Keratinocyte (primary cell): ENCODE results near the gene CPLANE2. TPM values are rescaled to one million over a fixed set of nuclear protein-coding genes. Genes with fewer than 3 reads are reported as not detected.

Experiments
- DNase-seq: peaks from one replicate; pipeline ENCODE4 v3.0.0-alpha.2; 2011; ENCODE audit warnings: low read depth, missing footprints, low spot score
- FAIRE-seq: peaks from 2 replicates; lab custom pipeline; 2011; peaks lifted over from hg19 to GRCh38; lab: Jason Lieb, UNC
- H2AFZ ChIP-seq: 2 replicates; pipeline ENCODE4 v1.6.0; 2012; ENCODE audit warnings: low read length, control low read depth, inconsistent platforms; ENCODE audit not compliant: control insufficient read depth
- H3K27ac ChIP-seq: 2 replicates; pipeline ENCODE4 v1.5.1; 2011; ENCODE audit warnings: low read length; ENCODE audit not compliant: control insufficient read depth, insufficient read depth
- H3K27me3 ChIP-seq: 3 replicates; pipeline ENCODE4 v1.6.0; 2011; ENCODE audit warnings: low read length; ENCODE audit not compliant: control insufficient read depth, insufficient read depth; ENCODE audit errors: extremely low read depth
- H3K36me3 ChIP-seq, 2 experiments: 2 replicates in 1 of 2; 3 replicates in 1 of 2; pipeline ENCODE4 v1.5.1; 2011; ENCODE audit warnings: low read length in 2 of 2, mild to moderate bottlenecking in 1 of 2; ENCODE audit not compliant: control insufficient read depth in 2 of 2, insufficient read depth in 2 of 2; ENCODE audit errors: extremely low read depth in 1 of 2
- H3K4me1 ChIP-seq: 3 replicates; pipeline ENCODE4 v1.5.1; 2011; ENCODE audit warnings: low read length; ENCODE audit not compliant: control insufficient read depth, insufficient read depth; ENCODE audit errors: extremely low read depth
- H3K4me2 ChIP-seq: 3 replicates; pipeline ENCODE4 v1.6.0; 2011; ENCODE audit warnings: low read depth, low read length; ENCODE audit not compliant: control insufficient read depth, insufficient read depth; ENCODE audit errors: extremely low read depth
- H3K4me3 ChIP-seq, 3 experiments: fragments of 200-600 bp in 1 of 3; sonication (generic) in 1 of 3; 2 replicates in 2 of 3; 3 replicates in 1 of 3; pipeline ENCODE4 v1.5.1; 2011 to 2016; ENCODE audit warnings: low read length in 3 of 3, mild to moderate bottlenecking in 3 of 3, control low read depth in 2 of 3, inconsistent platforms in 1 of 3, low read depth in 1 of 3, mixed read lengths in 1 of 3, mixed run types in 1 of 3, moderate library complexity in 1 of 3; ENCODE audit not compliant: control insufficient read depth in 2 of 3, insufficient read depth in 2 of 3; ENCODE audit errors: extremely low read depth in 1 of 3
- H3K79me2 ChIP-seq: 2 replicates; pipeline ENCODE4 v1.6.0; 2012; ENCODE audit warnings: low read length; ENCODE audit not compliant: control insufficient read depth, insufficient read depth
- H3K9ac ChIP-seq: 3 replicates; pipeline ENCODE4 v1.6.0; 2011; ENCODE audit warnings: low read length; ENCODE audit not compliant: control insufficient read depth, insufficient read depth; ENCODE audit errors: extremely low read depth
- H3K9me1 ChIP-seq: 3 replicates; pipeline ENCODE4 v1.6.0; 2011; ENCODE audit warnings: low read length; ENCODE audit not compliant: control insufficient read depth, insufficient read depth; ENCODE audit errors: extremely low read depth
- H3K9me3 ChIP-seq: 2 replicates; pipeline ENCODE4 v1.5.1; 2012; ENCODE audit warnings: low read depth, low read length; ENCODE audit not compliant: control insufficient read depth
- H4K20me1 ChIP-seq: 3 replicates; pipeline ENCODE4 v1.6.0; 2011; ENCODE audit warnings: low read length; ENCODE audit not compliant: control insufficient read depth, insufficient read depth; ENCODE audit errors: extremely low read depth
- CTCF ChIP-seq, 3 experiments: IDR thresholded peaks in 1 of 3; conservative IDR thresholded peaks in 1 of 3; optimal IDR thresholded peaks in 1 of 3; 2 replicates in 2 of 3; 3 replicates in 1 of 3; pipeline versions ENCODE3 to v1.5.1; 2011; ENCODE audit warnings: low read length in 3 of 3, mild to moderate bottlenecking in 3 of 3, moderate library complexity in 2 of 3, control low read depth in 1 of 3, inconsistent platforms in 1 of 3; ENCODE audit not compliant: insufficient read depth in 2 of 3; ENCODE audit errors: extremely low read depth in 1 of 3
- EZH2 ChIP-seq: IDR thresholded peaks from one replicate; pipeline ENCODE4 v1.6.1; 2012; ENCODE audit warnings: inconsistent platforms, mild to moderate bottlenecking, low read length, moderate library complexity
- dilution Hi-C: fragments of 300-500 bp; cut with MboI; formaldehyde crosslinking; loops from one replicate; pipeline ENCODE4 v1.7.0; 2020; ENCODE audit warnings: low sequenced_read_pairs; ENCODE audit not compliant: extremely low pct_ligation_motif_present
- polyA plus RNA-seq, 5 experiments: library from polyadenylated mRNA; depleted of rRNA in 3 of 5; stranded (reverse) in 3 of 5; stranded (forward) in 1 of 5; unstranded in 1 of 5; fragments of >200 nt; gene quantifications; 1 replicate in 1 of 5; 2 replicates in 3 of 5; 3 replicates in 1 of 5; pipeline versions ENCODE4 v1.2.1 to v1.2.3, GENCODE V29; 2011 to 2012; ENCODE audit warnings: missing spikeins in 2 of 5, low read depth in 1 of 5, low replicate concordance in 1 of 5

CPLANE2 gene
- polyA plus RNA-seq, 1 donor (not counting 4 experiments of a cell fraction or from before 2014, with no cell fraction given) = 2.5 TPM

DNA sequence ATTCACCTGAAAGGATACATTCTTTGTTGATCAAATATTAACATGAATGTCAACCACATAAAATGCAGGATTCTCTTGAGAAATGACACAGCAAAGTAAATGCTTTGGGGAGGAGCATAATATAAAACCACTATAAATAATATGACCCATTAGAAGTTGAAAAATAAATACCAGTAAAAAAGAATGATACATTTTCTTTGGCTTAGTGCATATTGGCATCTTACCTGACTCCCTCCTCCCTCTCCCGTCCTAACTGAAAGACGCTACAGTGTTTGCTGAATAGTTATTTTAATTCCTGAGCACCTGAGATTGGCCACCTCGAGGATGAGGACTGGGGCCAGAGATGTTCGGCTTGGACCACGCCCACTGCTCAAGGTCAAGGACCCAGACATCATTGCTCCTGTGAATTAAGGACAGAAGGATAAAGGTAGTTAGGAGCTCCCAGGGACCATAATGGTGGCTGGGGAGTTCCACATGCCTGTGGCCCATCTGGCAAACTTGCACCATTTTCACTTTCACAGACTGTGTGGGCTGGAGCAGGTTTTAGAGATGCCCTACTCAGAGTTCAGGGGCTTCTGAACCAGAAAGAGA, 16.4 kb upstream of the CPLANE2 start:
- dilution Hi-C loops = no loop called here
- no peak overlapping the region for H3K9ac ChIP-seq
- no peak for TF ChIP-seq CTCF (optimal IDR thresholded peaks at IDR 0.05 in 1 of 3, IDR thresholded peaks at IDR 0.05 in 1 of 3, conservative IDR thresholded peaks at IDR 0.05 in 1 of 3; ENCODE audit: extremely low read depth in 1 of 3, insufficient read depth in 2 of 3, low read length in 3 of 3)
- TF ChIP-seq EZH2 = no peak
- H4K20me1 ChIP-seq = no peaks in the 10 kb centered on the region
- H3K9me1 ChIP-seq = no peaks in the 10 kb centered on the region
- H3K4me2 ChIP-seq = no peak overlapping the region
- peaks cover 13 to 16% of the 10 kb centered on the region in 2 experiments for H3K36me3 ChIP-seq
- peaks cover 9% of the 10 kb centered on the region for H3K4me1 ChIP-seq
- no peaks in the 10 kb centered on the region for H3K9me3 ChIP-seq
- FAIRE-seq (no peak), DNase-seq (no peak)
- no peak overlapping the region for H3K4me3 ChIP-seq
- no peak overlapping the region for H2AFZ ChIP-seq
- no peak overlapping the region for H3K27ac ChIP-seq
- no peaks in the 10 kb centered on the region for H3K79me2 ChIP-seq
- H3K27me3 ChIP-seq = no peaks in the 10 kb centered on the region

- H3K9ac ChIP-seq = no peak overlapping the region
- H3K36me3 ChIP-seq = peaks cover 13 to 16% of the 10 kb centered on the region in 2 experiments
- no peaks in the 10 kb centered on the region for H3K9me3 ChIP-seq
- no peaks in the 10 kb centered on the region for H3K79me2 ChIP-seq
- FAIRE-seq (no peak), DNase-seq (no peak)
- no peaks in the 10 kb centered on the region for H4K20me1 ChIP-seq
- no peak overlapping the region for H3K4me3 ChIP-seq
- no peak overlapping the region for H2AFZ ChIP-seq
- H3K27me3 ChIP-seq = no peaks in the 10 kb centered on the region
- peaks cover 15% of the 10 kb centered on the region for H3K4me1 ChIP-seq
- H3K4me2 ChIP-seq = no peak overlapping the region
- peaks cover 3% of the 10 kb centered on the region for H3K9me1 ChIP-seq
- dilution Hi-C loops = no loop called here
- no peak for TF ChIP-seq EZH2
- no peak for TF ChIP-seq CTCF (optimal IDR thresholded peaks at IDR 0.05 in 1 of 3, IDR thresholded peaks at IDR 0.05 in 1 of 3, conservative IDR thresholded peaks at IDR 0.05 in 1 of 3; ENCODE audit: extremely low read depth in 1 of 3, insufficient read depth in 2 of 3, low read length in 3 of 3)
- no peak overlapping the region for H3K27ac ChIP-seq
These were observed 15.9 kb upstream of the CPLANE2 start for GRCh38 chr1:16252912-16253311.
